Measurements from ENCODE around the gene S1PR3.
"Not testable (repeated sequence)": the region's sequence is repeated elsewhere in the genome, so short reads cannot be mapped to it uniquely, and the experiment has no call there.

S1PR3 gene

GRCh38 chr9:88991066-88992034 lies at the start of gene S1PR3:
Gene S1PR3 (plus strand): TSS chr9:88991468. CDS start chr9:89001201, 9,733 bp downstream.
- DNase-seq (ENCODE audit: low read depth in 1 of 2, low spot score in 1 of 2): no peak

GRCh38 chr9:88941586-88941985 lies 49.7 kb upstream of the S1PR3 start:
- not testable (repeated sequence) for DNase-seq (ENCODE audit: low read depth in 1 of 2, low spot score in 1 of 2)

GRCh38 chr9:88942411-88942810 lies 48.9 kb upstream of the S1PR3 start:
- DNase-seq (ENCODE audit: low read depth in 1 of 2, low spot score in 1 of 2): no peak

- DNase-seq (ENCODE audit: low read depth in 1 of 2, low spot score in 1 of 2): no peak
These were observed 45.5 kb upstream of the S1PR3 start for GRCh38 chr9:88945636-88946333.

- DNase-seq (ENCODE audit: low read depth in 1 of 2, low spot score in 1 of 2): no peak
These were observed 43.4 kb upstream of the S1PR3 start for GRCh38 chr9:88947581-88948573.

- no peak for DNase-seq (ENCODE audit: low read depth in 1 of 2, low spot score in 1 of 2)
These were observed 41.8 kb upstream of the S1PR3 start for GRCh38 chr9:88949425-88949824.

- DNase-seq (ENCODE audit: low read depth in 1 of 2, low spot score in 1 of 2): no peak
These were observed 41.3 kb upstream of the S1PR3 start for GRCh38 chr9:88949961-88950340.

- DNase-seq (ENCODE audit: low read depth in 1 of 2, low spot score in 1 of 2): no peak
These were observed 40.7 kb upstream of the S1PR3 start for GRCh38 chr9:88950341-88951154.

GRCh38 chr9:88951155-88951542 lies 40.1 kb upstream of the S1PR3 start:
- DNase-seq (ENCODE audit: low read depth in 1 of 2, low spot score in 1 of 2): no peak

GRCh38 chr9:88952086-88952615 lies 39.1 kb upstream of the S1PR3 start:
- DNase-seq (ENCODE audit: low read depth in 1 of 2, low spot score in 1 of 2): no peak

GRCh38 chr9:88952976-88953375 lies 38.3 kb upstream of the S1PR3 start:
- DNase-seq (ENCODE audit: low read depth in 1 of 2, low spot score in 1 of 2): no peak

GRCh38 chr9:88953381-88954029 lies 37.8 kb upstream of the S1PR3 start:
- no peak for DNase-seq (ENCODE audit: low read depth in 1 of 2, low spot score in 1 of 2)

- no peak for DNase-seq (ENCODE audit: low read depth in 1 of 2, low spot score in 1 of 2)
These were observed 37.2 kb upstream of the S1PR3 start for GRCh38 chr9:88954066-88954465.

GRCh38 chr9:88957526-88957925 lies 33.7 kb upstream of the S1PR3 start:
- no peak for DNase-seq (ENCODE audit: low read depth in 1 of 2, low spot score in 1 of 2)

GRCh38 chr9:88959727-88960469 lies 31.4 kb upstream of the S1PR3 start:
- no peak for DNase-seq (ENCODE audit: low read depth in 1 of 2, low spot score in 1 of 2)

- no peak for DNase-seq (ENCODE audit: low read depth in 1 of 2, low spot score in 1 of 2)
These were observed 30.6 kb upstream of the S1PR3 start for GRCh38 chr9:88960632-88961031.

- DNase-seq (ENCODE audit: low read depth in 1 of 2, low spot score in 1 of 2): no peak
These were observed 25.8 kb upstream of the S1PR3 start for GRCh38 chr9:88965473-88965872.

GRCh38 chr9:88966894-88967676 lies 24.2 kb upstream of the S1PR3 start:
- DNase-seq (ENCODE audit: low read depth in 1 of 2, low spot score in 1 of 2): no peak

All from activated CD4-positive, alpha-beta T cell treated with anti-CD3 and anti-CD28 coated beads, Interleukin-2, amount 50 U/mL, for 24 hours (primary cell).